AG08396 (cell line): Measurements from ENCODE around the gene NQO2.
A peak's percentile ranks its signal among the peaks of the same experiment; 100 is the strongest.
"Not testable (repeated sequence)": the region's sequence is repeated elsewhere in the genome, so short reads cannot be mapped to it uniquely, and the experiment has no call there.

Experiments used
- DNase-seq: peaks from one replicate; pipeline ENCODE4 v3.0.0; 2012; ENCODE audit warnings: low spot score, mixed read lengths

Gene NQO2

DNA sequence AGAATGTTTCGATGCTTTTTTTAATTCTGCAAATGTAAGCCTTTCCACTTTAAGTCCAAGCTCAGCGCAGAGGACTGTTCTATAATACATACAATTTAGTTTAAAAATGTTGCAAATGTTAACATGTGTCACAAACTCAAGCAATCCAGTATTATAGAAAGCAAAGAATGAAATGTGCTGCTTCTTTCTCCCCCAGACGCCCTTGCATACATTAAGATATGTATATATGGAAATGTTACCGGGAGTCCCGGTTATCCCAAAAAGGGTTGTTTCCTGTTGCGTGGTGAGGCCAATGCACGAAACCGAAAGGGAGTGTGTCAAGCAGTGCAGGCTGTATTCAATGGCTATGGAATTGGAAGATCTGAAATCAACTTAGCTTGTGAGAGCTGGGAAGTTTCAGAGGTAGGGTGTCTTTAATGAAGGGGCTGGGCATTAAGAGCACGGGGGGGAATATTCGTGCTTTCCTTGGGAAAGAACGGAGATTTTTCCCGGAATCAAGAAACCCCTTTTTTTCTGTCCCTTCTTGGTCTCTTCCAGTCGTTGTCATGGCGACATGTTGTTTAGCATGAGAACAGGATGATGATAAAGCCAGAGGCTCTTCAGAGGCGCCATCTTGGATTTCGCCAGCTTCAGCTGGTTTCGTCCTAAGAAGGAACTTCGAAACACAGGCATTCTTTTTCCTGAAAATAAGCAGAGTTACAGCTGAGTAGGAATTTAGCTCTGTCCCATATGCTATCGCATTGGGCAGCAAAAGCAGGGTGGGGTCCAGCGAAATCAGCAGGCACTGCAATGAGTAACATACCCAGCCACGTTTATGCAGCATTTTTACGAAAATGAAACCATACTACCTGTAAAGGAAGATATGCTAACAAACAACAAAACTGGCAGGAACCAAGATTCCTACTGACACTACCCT is 10.1 kb upstream of the NQO2 start:
- DNase-seq: peak; percentile 77

DNA sequence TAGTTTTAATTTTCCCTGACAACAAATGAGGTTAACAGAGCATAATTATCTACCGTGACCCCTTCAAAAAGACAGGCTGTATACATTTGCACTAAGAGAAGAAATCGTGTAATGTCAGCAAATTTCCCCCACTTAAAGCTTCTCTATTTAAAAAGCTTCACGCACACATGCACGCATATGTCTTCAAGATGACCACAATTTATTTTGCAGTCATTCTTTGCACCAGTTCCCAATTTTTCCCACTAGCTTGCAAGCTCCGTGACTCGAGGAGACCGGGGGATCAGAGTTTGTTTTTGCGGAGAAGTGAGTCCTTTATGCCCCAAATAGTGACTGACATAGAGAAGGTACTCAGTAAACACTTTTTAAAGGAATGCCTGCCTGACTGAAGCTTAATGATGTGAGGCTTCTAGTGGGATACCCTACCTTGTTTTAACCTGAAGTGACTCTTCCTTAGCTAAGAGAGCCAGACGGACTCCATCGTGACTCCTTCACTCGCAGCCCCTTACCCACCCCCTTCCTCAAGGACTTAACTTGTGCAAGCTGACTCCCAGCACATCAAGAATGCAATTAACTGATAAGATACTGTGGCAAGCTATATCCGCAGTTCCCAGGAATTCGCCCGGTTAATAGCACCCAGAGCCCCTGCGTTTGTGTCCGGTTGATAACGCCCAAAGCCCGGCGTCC is 9.3 kb upstream of the NQO2 start:
- DNase-seq: no peak

DNA sequence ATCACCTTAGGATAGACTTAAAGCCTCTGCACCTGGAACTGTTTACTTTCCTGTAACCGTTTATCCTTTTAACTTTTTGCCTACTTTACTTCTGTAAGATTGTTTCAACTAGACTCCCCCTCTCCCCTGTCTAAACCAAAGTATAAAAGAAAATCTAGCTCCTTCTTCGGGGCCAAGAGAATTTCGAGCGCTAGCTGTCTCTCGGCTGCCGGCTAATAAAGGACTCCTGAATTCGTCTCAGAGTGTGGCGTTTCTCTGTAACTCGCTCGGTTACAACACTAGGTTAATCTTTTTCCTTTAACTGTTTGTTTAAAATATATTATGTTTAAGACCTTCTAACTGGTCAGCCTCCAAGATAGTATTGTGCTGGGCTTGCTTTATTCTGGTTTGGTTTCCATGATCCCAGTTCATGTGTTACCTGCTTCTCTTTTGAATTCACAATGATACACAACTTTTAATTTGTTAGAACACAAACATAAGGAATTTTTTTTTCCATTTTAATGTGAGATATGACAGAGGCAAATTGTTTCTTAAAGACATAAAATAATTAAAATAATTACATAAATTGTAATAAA is 8.7 kb upstream of the NQO2 start:
- no peak for DNase-seq

DNA sequence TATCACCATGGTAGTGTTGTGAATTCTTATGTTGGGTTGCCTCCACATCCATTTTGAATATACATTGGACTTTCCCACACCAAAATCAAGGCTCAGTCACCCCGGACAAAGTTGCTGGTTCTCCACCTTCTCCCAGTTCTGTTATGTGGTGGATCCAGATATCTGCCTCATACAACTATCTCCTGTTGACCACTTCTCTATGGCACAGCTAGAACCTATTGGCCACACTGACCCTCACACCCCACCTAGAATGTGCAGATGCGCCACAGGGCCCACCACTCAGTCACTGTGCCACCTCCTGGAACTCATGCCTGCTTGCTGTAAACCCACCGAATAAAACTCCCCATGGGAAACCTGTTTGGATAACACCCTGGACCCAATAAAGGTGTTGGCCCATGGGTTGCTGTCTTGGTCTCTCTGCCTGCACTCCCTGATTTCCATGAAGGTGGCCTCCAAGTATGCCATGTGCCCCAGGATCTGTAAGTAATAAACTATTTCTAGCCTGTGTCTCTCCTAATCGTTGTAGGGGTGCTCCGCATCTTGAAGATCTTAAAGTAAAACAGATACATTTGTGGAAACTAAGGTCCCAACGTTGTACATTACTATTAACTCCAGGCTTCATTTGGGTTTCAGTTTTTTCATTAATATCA is 7.2 kb upstream of the NQO2 start:
- no peak for DNase-seq

DNA sequence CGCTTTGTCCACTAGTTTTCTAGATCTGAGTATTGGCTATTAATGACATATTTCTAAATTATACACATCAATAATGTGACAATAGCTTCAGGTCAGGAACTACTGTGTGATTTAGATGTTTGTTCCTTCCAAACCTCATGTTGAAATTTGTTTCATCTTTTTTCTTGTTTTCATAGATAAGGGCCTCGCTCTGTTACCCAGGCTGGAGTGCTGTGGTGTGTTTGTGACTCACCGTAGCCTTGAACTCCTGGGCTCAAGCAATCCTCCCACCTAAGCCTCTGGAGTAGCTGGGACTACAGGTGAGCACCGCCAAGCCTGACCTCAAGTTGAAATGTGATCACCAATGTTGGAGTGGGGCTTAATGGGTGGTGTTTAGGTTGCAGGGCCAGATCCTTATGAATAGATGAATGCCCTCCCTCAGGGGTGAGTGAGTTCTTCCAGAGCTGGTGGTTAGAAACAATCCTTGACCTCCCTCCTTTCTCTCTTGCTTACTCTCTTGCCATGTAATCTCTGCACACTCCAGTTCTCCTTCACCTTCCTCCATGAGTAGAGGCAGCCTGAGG is 5.9 kb upstream of the NQO2 start:
- DNase-seq: no peak

DNA sequence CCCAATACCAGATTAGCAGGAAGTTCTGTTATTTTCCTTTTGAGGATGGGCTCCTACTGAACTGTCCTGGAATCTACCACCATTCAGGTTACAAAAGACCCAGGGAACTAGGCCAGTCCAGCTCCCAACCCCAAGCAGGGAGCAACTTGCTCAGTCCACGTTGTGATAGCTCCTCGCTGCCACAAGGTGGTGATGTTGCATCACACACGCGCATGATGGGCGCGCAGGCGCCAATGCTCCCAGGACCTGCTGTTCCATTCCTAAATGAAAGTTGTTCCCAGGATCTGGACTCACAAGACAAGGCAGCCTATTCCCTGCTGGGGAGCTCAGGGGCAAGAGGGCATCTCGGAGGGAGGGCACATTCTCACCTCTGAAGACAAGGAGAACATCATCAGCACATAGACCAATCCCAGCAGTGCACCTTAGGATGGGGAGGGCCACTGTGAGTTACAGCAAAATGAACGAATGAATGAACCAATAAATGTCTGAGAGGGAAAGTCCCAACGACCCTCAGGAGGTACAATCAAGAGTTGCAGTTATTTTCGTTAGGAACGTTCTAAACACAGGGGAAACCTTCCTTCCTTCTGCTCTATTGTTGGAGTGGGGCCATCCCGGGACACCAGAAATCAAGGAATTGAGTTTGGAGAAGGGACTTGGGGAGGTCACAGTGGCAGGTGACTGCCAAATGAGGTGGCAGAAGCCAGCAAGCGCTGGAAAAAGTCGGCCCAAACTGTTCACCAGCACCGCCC is 1.3 kb upstream of the NQO2 start:
- DNase-seq: not testable (repeated sequence)

DNA sequence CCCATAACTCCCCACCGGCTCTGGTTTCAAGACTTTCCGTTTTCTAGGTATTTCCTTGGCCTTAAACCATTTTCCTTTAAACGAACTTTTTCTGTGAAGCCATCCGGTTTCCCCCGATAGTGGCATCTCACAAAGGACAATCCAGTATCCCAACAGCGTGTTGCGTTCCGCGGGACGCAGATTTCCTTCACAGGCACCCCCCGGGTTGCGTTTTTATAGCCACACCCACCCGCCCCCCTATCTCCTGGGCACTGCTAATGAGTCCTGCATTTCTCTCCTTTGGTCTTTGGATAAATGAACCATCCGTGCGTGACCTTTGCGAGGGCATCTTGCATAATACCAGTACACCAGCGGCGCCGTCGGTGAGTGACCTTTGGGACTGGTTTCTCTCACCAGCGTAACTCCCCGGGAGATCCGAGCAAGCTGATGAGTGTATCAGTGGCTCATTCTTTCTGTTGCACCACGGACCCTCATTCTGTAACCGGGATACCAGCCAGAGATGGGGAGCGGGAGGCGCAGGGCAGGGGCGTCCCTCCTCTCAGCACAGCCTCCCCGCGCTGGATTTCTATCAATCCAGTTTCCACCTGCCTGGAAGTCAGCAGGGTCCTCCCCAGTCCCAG is 586 bp upstream of the NQO2 start:
- DNase-seq: no peak

DNA sequence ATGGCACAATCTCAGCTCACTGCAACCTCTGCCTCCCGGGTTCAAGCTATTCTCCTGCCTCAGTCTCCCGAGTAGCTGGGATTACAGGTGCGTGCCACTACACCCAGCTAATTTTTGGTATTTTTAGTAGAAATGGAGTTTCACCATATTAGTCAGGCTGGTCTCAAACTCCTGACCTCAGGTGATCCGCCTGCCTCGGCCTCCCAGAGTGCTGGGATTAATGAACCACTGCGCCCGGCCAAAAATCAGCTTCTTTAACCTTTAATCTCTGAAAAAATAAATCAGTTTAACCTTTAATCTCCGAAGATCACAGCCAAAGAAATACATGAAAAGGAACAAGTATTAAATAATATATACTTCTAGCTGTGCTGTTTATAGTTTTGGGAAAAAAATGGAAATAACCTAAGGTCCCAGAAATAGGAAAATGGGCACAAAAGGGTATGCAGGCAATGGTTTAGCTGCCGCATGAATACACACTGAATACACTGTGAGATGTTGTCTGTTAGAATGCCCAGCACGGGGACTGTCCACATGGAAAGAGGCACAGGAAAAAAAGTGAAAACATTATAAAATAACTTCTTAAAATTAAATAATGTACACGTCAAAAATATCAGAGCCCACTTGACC is 1.6 kb downstream of the NQO2 start:
- no peak for DNase-seq

DNA sequence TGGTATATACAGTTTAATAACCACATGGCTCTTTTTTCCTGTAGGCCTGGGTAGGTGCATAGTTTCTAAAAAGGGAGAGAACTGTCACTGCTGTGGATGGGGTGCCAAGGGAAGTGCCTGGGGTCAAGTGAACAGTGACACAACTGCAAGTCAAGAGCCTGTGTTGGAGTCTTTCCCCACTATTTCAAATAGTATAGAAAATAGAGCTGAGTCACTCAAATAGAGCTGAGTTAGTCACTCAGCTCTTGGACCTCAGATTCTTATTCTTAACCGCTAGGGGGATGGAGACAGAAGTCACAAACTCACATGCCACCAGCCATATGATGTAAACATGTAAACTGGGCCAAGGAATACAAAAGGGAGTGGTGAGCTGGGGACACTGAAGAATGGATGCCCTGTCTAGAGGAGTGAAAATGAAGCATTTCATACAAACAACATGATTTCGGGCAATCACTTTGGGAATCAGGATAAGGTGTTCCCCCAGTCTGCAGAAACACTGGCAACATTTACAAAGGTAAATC is 2.1 kb downstream of the NQO2 start:
- DNase-seq: peak; percentile 65

DNA sequence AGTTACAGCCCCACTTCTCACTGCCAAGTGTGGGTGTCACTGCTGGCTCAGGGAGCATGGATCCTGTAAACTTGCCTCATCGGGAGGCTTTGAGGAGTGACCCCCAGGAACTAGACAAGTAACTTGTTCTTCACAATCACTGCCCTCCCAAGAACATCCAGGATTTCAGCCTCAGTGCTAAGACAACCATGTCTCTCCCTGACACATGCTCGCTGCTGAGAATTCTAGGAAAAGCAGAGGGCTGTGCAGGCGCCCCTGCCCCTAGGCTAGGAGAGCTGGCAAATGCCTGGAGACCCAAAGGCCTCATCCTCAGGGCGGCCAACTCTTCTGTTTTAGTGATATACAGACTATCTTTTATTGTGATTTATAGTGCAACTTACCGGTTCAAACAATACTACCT is 3.5 kb downstream of the NQO2 start:
- DNase-seq: not testable (repeated sequence)

DNA sequence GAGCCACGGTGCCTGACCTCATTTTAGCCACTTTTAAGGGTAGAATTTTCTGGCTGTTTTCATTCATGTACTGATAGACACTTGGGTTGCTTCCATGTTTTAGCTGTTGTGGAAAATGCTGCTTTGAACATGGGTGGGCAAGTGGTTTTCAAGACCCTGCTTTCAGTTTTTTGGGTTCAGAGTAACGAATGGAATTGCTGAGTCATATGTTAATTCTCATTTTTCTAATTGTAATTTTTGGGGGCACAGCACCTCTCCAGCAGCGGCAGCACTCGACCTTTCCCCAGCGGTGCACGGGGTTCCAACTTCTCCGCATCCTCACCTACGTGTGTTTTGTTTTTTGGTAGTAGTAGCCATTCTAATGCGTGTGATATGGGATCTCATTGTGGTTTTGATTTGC is 5.4 kb downstream of the NQO2 start:
- no peak for DNase-seq

DNA sequence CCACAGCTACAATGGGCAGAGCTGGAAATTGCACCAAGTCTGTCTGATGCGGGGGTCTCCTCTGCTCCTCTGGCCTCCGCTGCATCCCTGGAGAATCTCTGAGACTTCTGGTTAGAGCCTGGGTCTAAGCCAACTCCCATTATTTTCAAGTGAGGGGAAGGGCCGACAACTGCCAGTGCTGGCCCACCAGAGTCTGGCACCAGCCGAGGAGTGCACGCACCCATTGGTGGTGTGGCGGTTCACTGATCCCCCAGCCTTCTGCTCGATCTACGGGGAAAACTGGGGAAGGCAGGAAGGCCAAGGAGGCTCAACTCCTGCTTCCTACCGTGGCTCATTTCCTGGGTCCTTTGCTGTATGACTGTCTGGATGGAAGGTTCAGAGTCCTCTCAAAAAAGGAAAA is 6.2 kb downstream of the NQO2 start:
- DNase-seq: no peak

DNA sequence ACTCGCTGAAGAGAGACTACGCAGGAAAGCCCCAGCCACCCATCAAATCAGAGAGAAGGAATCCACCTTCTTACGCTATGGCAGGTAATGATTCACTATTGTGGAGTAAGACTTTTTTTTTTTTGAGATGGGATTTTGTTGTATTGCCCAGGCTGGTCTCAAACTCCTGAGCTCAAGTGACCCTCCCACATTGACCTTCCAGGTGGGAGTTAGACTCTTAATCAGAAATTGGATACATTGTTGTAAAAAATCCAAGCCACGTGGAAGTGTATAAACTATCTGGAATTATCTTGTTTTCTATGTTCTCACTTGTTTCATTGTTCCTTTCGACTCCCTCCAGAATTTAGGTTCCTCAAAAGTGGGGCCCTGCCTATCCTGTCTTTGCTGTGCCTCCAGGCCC is 6.8 kb downstream of the NQO2 start:
- DNase-seq: no peak

DNA sequence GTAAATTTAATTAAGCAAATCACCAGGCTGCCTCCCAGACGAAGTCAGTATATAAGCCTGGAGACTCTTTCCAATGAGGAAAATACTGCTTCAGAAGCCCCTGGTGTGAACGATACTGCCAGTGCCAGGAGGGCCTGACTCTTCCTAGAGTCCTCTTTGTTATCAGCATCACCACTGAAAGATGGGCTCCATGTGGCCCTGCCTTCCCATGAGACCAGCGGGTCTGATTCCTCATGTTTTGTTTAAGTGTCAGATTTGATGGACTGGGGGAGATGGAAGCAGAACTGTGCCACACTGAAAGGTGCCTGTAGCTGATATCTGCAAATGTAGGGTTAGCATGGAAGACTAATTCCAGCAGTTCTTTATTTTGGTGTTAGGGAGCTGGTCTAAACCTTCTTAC is 7.9 kb downstream of the NQO2 start:
- DNase-seq: no peak

DNA sequence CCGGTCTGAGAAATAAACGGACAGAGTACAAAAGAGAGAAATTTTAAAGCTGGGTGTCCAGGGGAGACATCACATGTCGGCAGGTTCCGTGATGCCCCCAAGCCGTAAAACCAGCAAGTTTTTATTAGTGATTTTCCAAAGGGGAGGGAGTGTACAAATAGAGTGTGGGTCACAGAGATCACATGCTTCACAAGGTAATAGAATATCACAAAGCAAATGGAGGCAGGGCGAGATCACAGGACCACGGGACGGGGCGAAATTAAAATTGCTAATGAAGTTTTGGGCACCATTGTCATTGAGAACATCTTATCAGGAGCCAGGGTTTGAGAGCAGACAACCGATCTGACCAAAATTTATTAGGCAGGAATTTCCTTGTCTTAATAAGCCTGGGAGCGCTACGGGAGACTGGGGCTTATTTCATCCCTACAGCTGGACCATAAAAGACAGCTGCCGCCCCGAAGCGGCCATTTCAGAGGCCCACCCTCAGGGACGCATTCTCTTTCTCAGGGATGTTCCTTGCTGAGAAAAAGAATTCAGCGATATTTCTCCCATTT is 9.1 kb downstream of the NQO2 start:
- DNase-seq: not testable (repeated sequence)

DNA sequence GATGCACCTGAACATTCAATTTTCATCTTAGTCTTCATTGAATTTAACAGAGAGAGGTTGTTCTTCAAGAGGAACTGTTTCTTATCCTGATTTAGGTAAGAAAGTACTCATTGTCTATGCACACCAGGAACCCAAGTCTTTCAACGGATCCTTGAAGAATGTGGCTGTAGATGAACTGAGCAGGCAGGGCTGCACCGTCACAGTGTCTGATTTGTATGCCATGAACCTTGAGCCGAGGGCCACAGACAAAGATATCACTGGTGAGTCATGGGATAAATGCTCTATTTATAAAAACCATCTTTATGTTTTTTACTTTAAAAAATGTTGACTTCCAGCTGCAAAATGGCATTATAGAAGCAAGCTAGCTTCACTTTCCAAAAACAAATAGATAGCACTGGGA is 10.2 kb downstream of the NQO2 start:
- no peak for DNase-seq

DNA sequence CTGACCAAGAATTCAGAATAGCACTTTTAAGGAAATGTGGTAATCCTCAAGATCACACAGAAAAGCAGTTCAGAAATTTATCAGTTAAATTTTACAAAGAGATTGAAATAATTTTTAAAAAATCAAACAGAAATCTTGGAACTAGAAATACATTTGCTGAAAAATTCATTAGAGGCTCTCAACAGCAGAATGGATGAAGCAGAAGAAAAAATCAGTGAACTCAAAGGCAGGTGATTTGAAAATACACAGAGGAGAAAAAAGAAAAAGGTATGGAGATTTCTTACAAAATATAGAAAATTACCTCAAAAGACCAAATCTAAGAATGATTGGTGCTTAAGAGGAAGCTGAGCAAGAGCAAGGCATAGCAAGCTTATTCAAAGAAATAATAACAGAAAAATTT is 11.5 kb downstream of the NQO2 start:
- no peak for DNase-seq

DNA sequence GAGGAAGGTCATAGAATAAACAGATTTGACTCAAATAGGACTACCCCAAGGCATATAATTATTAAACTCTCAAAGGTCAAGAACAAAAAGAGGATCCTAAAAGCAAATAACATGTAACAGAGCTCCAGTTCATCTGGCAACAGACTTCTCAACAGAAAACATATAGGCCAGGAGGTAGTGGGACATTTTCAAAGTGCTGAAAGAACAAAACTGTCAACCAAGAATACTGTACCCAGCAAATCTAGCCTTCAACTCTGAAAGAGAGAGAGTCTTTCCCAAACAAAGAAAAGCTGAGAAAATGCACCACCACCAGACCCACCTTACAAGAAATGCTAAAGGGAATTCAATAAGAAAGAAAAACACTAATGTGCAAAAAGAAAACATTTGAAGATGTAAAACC is 11.9 kb downstream of the NQO2 start:
- no peak for DNase-seq

DNA sequence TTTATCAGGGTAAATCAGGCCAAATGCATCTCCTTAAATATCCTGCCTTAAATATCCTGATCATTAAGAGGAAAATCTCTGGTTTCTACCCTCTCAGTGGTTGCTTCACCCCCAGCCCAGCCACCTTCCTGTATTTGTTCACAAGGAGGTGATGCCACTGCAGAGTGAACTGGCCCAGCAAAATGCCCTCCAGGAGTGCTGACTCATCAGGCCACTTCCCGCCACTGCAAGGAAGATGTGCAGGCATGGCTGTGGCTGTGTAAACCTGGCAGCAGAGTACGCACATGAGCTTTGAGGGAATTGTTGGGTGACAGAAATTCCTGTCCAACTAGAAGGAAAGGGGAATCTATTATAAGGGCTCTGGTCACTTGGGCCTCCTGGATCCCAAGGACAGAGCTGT is 13.8 kb downstream of the NQO2 start:
- no peak for DNase-seq
